Heart right ventricle (tissue), 16 donors: ENCODE measurements around the gene CCDC183. TPM values are rescaled to one million over a fixed set of nuclear protein-coding genes. Genes with fewer than 3 reads are reported as not detected.
A peak's percentile ranks its signal among the peaks of the same experiment; 100 is the strongest.

ENCODE experiments used
- ATAC-seq, 8 donors: fragments of 200-7000 bp; cut with Tn5 transposase; one replicate each; pipeline ENCODE4 v1.9.1; 2020; ENCODE audit warnings: mild to moderate bottlenecking in 8 of 8, moderate library complexity in 8 of 8, moderate number of reproducible peaks in 1 of 8
- DNase-seq, 2 donors: peaks; one replicate each; pipeline ENCODE4 v3.0.0-alpha.2; 2020
- H3K27ac ChIP-seq, 10 donors: fragments of 200-600 bp; sonication (generic) in 2 of 10; one replicate each; pipeline versions ENCODE4 v1.5.0 to v1.8.0; 2020 to 2022; ENCODE audit warnings: mild to moderate bottlenecking in 3 of 10
- H3K27me3 ChIP-seq, 7 donors: fragments of 200-600 bp; one replicate each; pipeline ENCODE4 v1.8.0; 2021 to 2022; ENCODE audit warnings: mild to moderate bottlenecking in 2 of 7
- H3K36me3 ChIP-seq, 9 donors: fragments of 200-600 bp; sonication (generic) in 1 of 9; one replicate each; pipeline versions ENCODE4 v1.5.0 to v1.8.0; 2020 to 2022; ENCODE audit warnings: mild to moderate bottlenecking in 2 of 9
- H3K4me1 ChIP-seq, 9 donors: fragments of 200-600 bp; sonication (generic) in 1 of 9; one replicate each; pipeline versions ENCODE4 v1.5.0 to v1.8.0; 2020 to 2022; ENCODE audit warnings: mild to moderate bottlenecking in 4 of 9
- H3K4me3 ChIP-seq, 10 donors: fragments of 200-600 bp; sonication (generic) in 2 of 10; one replicate each; pipeline versions ENCODE4 v1.5.0 to v1.8.0; 2020 to 2022; ENCODE audit warnings: mild to moderate bottlenecking in 7 of 10, moderate library complexity in 2 of 10
- H3K9me3 ChIP-seq, 11 donors: fragments of 200-600 bp in 10 of 11; sonication (generic) in 2 of 11; one replicate each; pipeline versions ENCODE4 v1.5.0 to v1.8.0; 2013 to 2022; ENCODE audit warnings: mild to moderate bottlenecking in 2 of 11, control low read depth in 1 of 11, moderate library complexity in 1 of 11
- CTCF ChIP-seq, 9 donors: fragments of 200-600 bp; sonication (generic) in 2 of 9; IDR thresholded peaks; one replicate each; pipeline versions ENCODE4 v1.5.0 to v1.8.0; 2021 to 2022; ENCODE audit warnings: antibody characterized with exemption in 9 of 9, mild to moderate bottlenecking in 5 of 9, moderate library complexity in 1 of 9
- WGBS, 2 donors: extraction: QIAGEN DNeasy Blood & Tissue Kit; methylation state at CpG; one replicate each; pipeline ENCODE4 v1.1.7; 2013; ENCODE audit warnings: inconsistent platforms in 1 of 2; 5-methylcytosine and 5-hydroxymethylcytosine counted together
- intact Hi-C, 10 donors: fragments of 100-400 bp; cut with DNase I; formaldehyde crosslinking; loops; one replicate each; pipeline versions ENCODE4 v1.11.1 to v1.14.2; 2022
- polyA plus RNA-seq, 2 donors: library from polyadenylated mRNA; stranded (reverse); fragments of 200-250 nt; gene quantifications; one replicate each; pipeline ENCODE4 v1.2.3, GENCODE V29; 2013
- total RNA-seq, 10 donors: library from RNA; stranded (reverse); fragmentation: NEBNext Ultra II Directional in 3 of 10; extraction: Animal tissue kit (Norgen Biotek cat#: 25700) in 3 of 10; gene quantifications; one replicate each; pipeline versions ENCODE4 v1.2.1 to v1.2.4, GENCODE V29; 2021 to 2023
- donor health status: Arrhythmogenic right ventricular cardiomyopathy.
- donor health status: ischemic (EF 13 %, LVEDD 7.1; RV severe dilation, severe dysfunction).
- donor health status: healthy with polysubstance abuse.
- donor health status: DM: no; HTN: yes; CAD: no.
- donor health status: DM: no; HTN: no; CAD: no.
- donor health status: ischemic (EF 25% LVEDD 6.9; RV normal size, moderate dysfunction).
- donor health status: ischemic (EF 25% LVEDD 5.7; RV mildly dilated, moderate dysfunction).
- donor health status: healthy.
- donor health status: DM: yes; HTN: yes; CAD: no.
- donor health status: Ischemic cardiomyopathy.
- donor health status: ischemic (EF 35%, LVEDD 5.7; RV mildly dilated, moderate dysfunction).
- donor health status: nonischemic (EF 11% LVEDD 7.7; RV severe dilation, severe dysfunction).
- donor health status: DM: yes; HTN: yes; CAD: no.
- donor health status: PGD.
- donor health status: ischemic (EF 29% LVEDD 5.4; RV normal size, mild dysfunction).
- donor health status: nonischemic (EF 23%, LVEDD 6.1; RV moderate dilation, normal function).

CCDC183 gene
- total and polyA plus RNA-seq, 12 donors: 0.49 to 9.2 (median 1.1) TPM

DNA sequence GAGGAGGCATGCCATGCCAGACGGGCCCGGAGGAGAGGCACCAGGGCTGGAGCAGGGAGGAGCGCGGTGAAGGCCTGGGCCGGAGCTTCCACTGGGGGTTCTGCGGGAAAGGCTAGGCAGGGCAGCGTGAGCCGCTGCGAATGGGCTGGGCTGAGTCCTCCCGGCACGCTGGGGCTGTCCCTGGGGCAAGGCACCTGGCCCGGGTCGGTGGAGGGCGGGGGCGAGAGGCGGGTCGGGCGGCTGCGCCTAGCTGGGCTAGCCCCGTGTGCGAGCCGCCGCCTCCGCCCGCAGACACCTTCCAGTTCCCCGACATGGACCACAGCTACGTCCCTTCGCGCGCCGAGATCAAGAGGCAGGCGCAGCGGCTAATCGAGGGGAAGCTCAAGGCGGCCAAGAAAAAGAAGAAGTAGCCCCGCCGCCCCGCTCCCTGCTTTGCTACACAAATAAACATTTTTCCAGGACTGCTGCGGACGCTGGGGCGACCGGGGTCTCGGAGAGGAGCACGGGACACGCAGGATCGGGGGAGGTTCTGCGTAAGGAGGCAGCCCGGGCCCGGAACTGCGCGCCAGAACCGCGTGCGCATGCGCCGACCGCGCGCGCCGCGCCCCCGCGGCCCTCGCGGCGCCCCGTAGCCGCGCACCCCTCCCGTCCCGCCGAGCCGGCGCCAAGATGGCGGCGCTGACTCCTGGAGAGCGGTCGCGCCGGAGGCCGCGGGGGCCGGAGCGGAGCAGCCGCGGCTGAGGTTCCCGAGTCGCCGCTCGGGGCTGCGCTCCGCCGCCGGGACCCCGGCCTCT lies 11.3 kb downstream of the CCDC183 start, which contains the start of gene RABL6:
TSS of gene RABL6 (plus strand) at position 668 of the 794 bp plus-strand sequence. CDS start 249 bp downstream, outside the sequence.
- H3K27ac ChIP-seq: peak within 1 kb of the TSS; percentile 42 to 95 (median 92)
- peaks cover 0 to 29% (median under 1%) of the 10 kb centered on the region in 9 donors for H3K36me3 ChIP-seq
- TF ChIP-seq CTCF (IDR thresholded peaks at IDR 0.05): no peak
- H3K27me3 ChIP-seq: peaks cover 0 to 1% (median under 1%) of the 10 kb centered on the region in 7 donors
- no peaks in the 10 kb centered on the region for H3K9me3 ChIP-seq
- DNase-seq (peak; percentile 74 to 85), ATAC-seq (peak; percentile 84 to 95 (median 89))
- peaks cover 0 to 43% (median 35%) of the 10 kb centered on the region in 9 donors for H3K4me1 ChIP-seq
- WGBS, 2 donors: 1% methylated on average over 68 to 96 of the region's 96 CpGs
- peak within 1 kb of the TSS; percentile 79 to 100 (median 96) for H3K4me3 ChIP-seq
- intact Hi-C loops: loop anchor here in 2 of 10 donors (5.0 kb wide), 1 partner anchor 35 kb away; the partner anchor contains the start of gene AJM1 (in 2 of the 2)

DNA sequence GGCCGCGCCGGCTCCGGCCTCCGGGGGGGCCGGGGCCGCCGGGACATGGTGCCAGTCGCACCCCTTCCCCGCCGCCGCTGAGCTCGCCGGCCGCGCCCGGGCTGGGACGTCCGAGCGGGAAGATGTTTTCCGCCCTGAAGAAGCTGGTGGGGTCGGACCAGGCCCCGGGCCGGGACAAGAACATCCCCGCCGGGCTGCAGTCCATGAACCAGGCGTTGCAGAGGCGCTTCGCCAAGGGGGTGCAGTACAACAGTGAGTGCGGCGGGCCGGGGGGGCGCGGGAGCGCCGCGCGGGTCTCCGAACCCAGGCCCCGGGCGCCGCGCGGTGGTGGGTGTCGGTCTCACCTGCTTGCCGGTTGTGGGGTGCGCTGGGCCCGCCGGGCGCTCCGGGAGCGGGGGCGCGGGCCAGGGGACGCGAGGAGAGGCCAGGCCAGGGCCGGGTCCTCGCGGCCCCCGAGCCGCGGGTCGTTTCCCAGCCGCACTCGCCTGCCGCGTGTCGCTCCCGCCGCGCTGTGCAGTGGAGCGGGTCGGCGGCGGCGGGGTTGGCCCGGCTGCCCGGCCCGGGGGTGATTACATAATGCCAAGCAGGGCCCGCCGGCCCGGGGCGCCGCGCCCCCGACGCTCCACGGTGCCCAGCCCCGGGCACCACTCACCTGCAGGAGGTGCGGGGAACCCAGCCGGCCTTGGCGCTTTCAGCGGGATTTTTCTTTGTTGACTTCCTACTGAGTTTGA lies 12.1 kb downstream of the CCDC183 start:
- 0 to 1% methylated on average over 68 to 93 of the region's 93 CpGs for WGBS, 2 donors
- Histone ChIP-seq H3K27ac (peak overlapping the region; percentile 42 to 95 (median 92)), H3K9me3 (no peaks in the 10 kb centered on the region), H3K36me3 (peaks cover 0 to 34% (median 3%) of the 10 kb centered on the region in 9 donors), H3K4me3 (peak overlapping the region; percentile 67 to 100 (median 96)), H3K27me3 (no peaks in the 10 kb centered on the region), H3K4me1 (peaks cover 0 to 43% (median 35%) of the 10 kb centered on the region in 9 donors)
- intact Hi-C loops: loop anchor here in 2 of 10 donors (5.0 kb wide), 1 partner anchor 34 kb away; the partner anchor contains the start of gene AJM1 (in 2 of the 2)
- no peak for TF ChIP-seq CTCF (IDR thresholded peaks at IDR 0.05)
- no peak for DNase-seq
- ATAC-seq: peak in 4 of 8 donors; percentile 1 to 29 (median 9)

- DNase-seq (no peak), ATAC-seq (no peak)
- Histone ChIP-seq H3K36me3 (peaks cover 0 to 37% (median 3%) of the 10 kb centered on the region in 9 donors), H3K27me3 (no peaks in the 10 kb centered on the region), H3K27ac (peak overlapping the region in 8 of 10 donors; percentile 71 to 95 (median 92)), H3K9me3 (no peaks in the 10 kb centered on the region), H3K4me1 (peaks cover 0 to 43% (median 35%) of the 10 kb centered on the region in 9 donors), H3K4me3 (peak overlapping the region; percentile 67 to 100 (median 96))
- intact Hi-C loops: loop anchor here in 2 of 10 donors (5.0 kb wide), 1 partner anchor 34 kb away; the partner anchor contains the start of gene AJM1 (in 2 of the 2)
- no peak for TF ChIP-seq CTCF (IDR thresholded peaks at IDR 0.05)
- 8 to 9% methylated on average over 14 of the region's 14 CpGs for WGBS, 2 donors
Measured at GRCh38 chr9:136808806-136809158, 12.6 kb downstream of the CCDC183 start.
